H1 (cell line): ENCODE measurements around the gene CBS. TPM values are rescaled to one million over a fixed set of nuclear protein-coding genes. Genes with fewer than 3 reads are reported as not detected.
"Not testable (repeated sequence)": the region's sequence is repeated elsewhere in the genome, so short reads cannot be mapped to it uniquely, and the experiment has no call there.

ENCODE experiments used
- CTCF ChIA-PET: fragments of 300-600 bp; sonication (Branson Sonifier 250); formaldehyde crosslinking; loops from one replicate; lab custom pipeline; 2021; ENCODE audit not compliant: partially characterized antibody; lab: Charles Lee
- POLR2A ChIA-PET: fragments of 300-600 bp; sonication (Branson Sonifier 250); formaldehyde crosslinking; loops from one replicate; lab custom pipeline; 2021; ENCODE audit warnings: inconsistent platforms; ENCODE audit not compliant: partially characterized antibody; lab: Charles Lee
- DNase-seq, 2 experiments: peaks; one replicate each; pipeline versions ENCODE4 v3.0.0 to v3.0.0-alpha.2; 2010 to 2022; ENCODE audit warnings: low spot score in 2 of 2, low read depth in 1 of 2, mixed read lengths in 1 of 2
- FAIRE-seq: peaks from 2 replicates; lab custom pipeline; 2011; peaks lifted over from hg19 to GRCh38; lab: Jason Lieb, UNC
- H2AFZ ChIP-seq: 2 replicates; pipeline ENCODE4 v1.8.1; 2012; ENCODE audit warnings: low read length, inconsistent platforms
- H2AK5ac ChIP-seq: 2 replicates; pipeline ENCODE4 v1.6.1; 2013; ENCODE audit warnings: low read depth, low read length
- H2BK120ac ChIP-seq: replicated peaks from 2 replicates; pipeline ENCODE3; 2013; ENCODE audit warnings: low read depth, low read length, inconsistent platforms
- H2BK12ac ChIP-seq: 2 replicates; pipeline ENCODE4 v1.6.1; 2013; ENCODE audit warnings: low read depth, low read length
- H2BK15ac ChIP-seq: 2 replicates; pipeline ENCODE4 v1.6.1; 2013; ENCODE audit warnings: low read length
- H2BK20ac ChIP-seq: 2 replicates; pipeline ENCODE4 v1.6.1; 2013; ENCODE audit warnings: low read length
- H2BK5ac ChIP-seq: 2 replicates; pipeline ENCODE4 v1.6.1; 2013; ENCODE audit warnings: low read depth, low read length
- H3K14ac ChIP-seq: 2 replicates; pipeline ENCODE4 v1.6.1; 2013; ENCODE audit warnings: inconsistent platforms; ENCODE audit not compliant: insufficient read length
- H3K18ac ChIP-seq: 2 replicates; pipeline ENCODE4 v1.6.1; 2013; ENCODE audit warnings: low read length; ENCODE audit errors: extremely low read depth
- H3K23ac ChIP-seq: 2 replicates; pipeline ENCODE4 v1.6.1; 2013; ENCODE audit warnings: inconsistent platforms; ENCODE audit not compliant: insufficient read length
- H3K23me2 ChIP-seq: 2 replicates; pipeline ENCODE4 v1.6.1; 2013; ENCODE audit warnings: low read depth, low read length
- H3K27ac ChIP-seq: 2 replicates; pipeline ENCODE4 v1.6.1; 2011; ENCODE audit warnings: low read depth, low read length, inconsistent platforms
- H3K27me3 ChIP-seq, 4 experiments: replicated peaks in 1 of 4; 1 replicate in 1 of 4; 2 replicates in 3 of 4; pipeline versions ENCODE4 v1.6.1 to v1.8.1; 2011 to 2013; ENCODE audit warnings: low read length in 3 of 4, mild to moderate bottlenecking in 3 of 4, inconsistent platforms in 2 of 4, mixed read lengths in 2 of 4, moderate library complexity in 1 of 4; ENCODE audit not compliant: control insufficient read depth in 3 of 4, insufficient read depth in 3 of 4; ENCODE audit errors: extremely low read depth in 1 of 4
- H3K36me3 ChIP-seq, 4 experiments: 2 replicates each; pipeline versions ENCODE4 v1.6.1 to v1.8.1; 2011 to 2013; ENCODE audit warnings: mild to moderate bottlenecking in 4 of 4, low read length in 3 of 4, moderate library complexity in 2 of 4, control low read depth in 1 of 4, inconsistent platforms in 1 of 4; ENCODE audit not compliant: insufficient read depth in 4 of 4, control insufficient read depth in 2 of 4
- H3K4ac ChIP-seq: replicated peaks from 2 replicates; pipeline ENCODE3; 2013; ENCODE audit warnings: low read length, low read depth, mixed read lengths, inconsistent platforms; ENCODE audit not compliant: insufficient read length
- H3K4me1 ChIP-seq, 4 experiments: replicated peaks in 1 of 4; 1 replicate in 1 of 4; 2 replicates in 3 of 4; pipeline versions ENCODE4 v1.6.1 to v1.8.1; 2011 to 2013; ENCODE audit warnings: low read length in 3 of 4, inconsistent platforms in 2 of 4, mixed read lengths in 1 of 4; ENCODE audit not compliant: insufficient read depth in 4 of 4, control insufficient read depth in 3 of 4
- H3K4me2 ChIP-seq, 2 experiments: 2 replicates each; pipeline versions ENCODE4 v1.6.1 to v1.8.1; 2011 to 2013; ENCODE audit warnings: low read depth in 2 of 2, low read length in 2 of 2, control low read depth in 1 of 2, inconsistent platforms in 1 of 2, mild to moderate bottlenecking in 1 of 2; ENCODE audit not compliant: insufficient read depth in 1 of 2
- H3K4me3 ChIP-seq, 4 experiments: fragments of 200-600, 300-600 bp in 1 of 4; sonication (generic), shearing (Covaris generic), sonication (Bioruptor Twin) in 1 of 4; 2 replicates each; pipeline versions ENCODE4 v1.5.1 to v1.8.1; 2011 to 2016; ENCODE audit warnings: low read length in 4 of 4, low read depth in 3 of 4, control low read depth in 2 of 4, inconsistent platforms in 2 of 4, mild to moderate bottlenecking in 2 of 4, mixed read lengths in 1 of 4, moderate library complexity in 1 of 4; ENCODE audit not compliant: insufficient read depth in 2 of 4; ENCODE audit errors: extremely low read depth in 1 of 4
- H3K56ac ChIP-seq: replicated peaks from 2 replicates; pipeline ENCODE3; 2013; ENCODE audit warnings: low read depth, mild to moderate bottlenecking, mixed read lengths, low read length, inconsistent platforms; ENCODE audit not compliant: insufficient read length
- H3K79me1 ChIP-seq: 2 replicates; pipeline ENCODE4 v1.6.1; 2013; ENCODE audit warnings: low read depth, low read length, control low read depth
- H3K79me2 ChIP-seq, 2 experiments: 2 replicates each; pipeline versions ENCODE4 v1.6.1 to v1.8.1; 2012 to 2013; ENCODE audit warnings: low read length in 2 of 2, mild to moderate bottlenecking in 2 of 2, inconsistent platforms in 1 of 2; ENCODE audit not compliant: insufficient read depth in 2 of 2, control insufficient read depth in 1 of 2
- H3K9ac ChIP-seq, 4 experiments: replicated peaks in 1 of 4; 1 replicate in 1 of 4; 2 replicates in 3 of 4; pipeline versions ENCODE4 v1.6.1 to v1.8.1; 2011 to 2013; ENCODE audit warnings: low read depth in 3 of 4, low read length in 3 of 4, control low read depth in 2 of 4, mild to moderate bottlenecking in 2 of 4, moderate library complexity in 2 of 4, inconsistent platforms in 1 of 4; ENCODE audit errors: extremely low read depth in 1 of 4
- H3K9me3 ChIP-seq, 2 experiments: 2 replicates each; pipeline versions ENCODE4 v1.6.1 to v1.8.1; 2012 to 2013; ENCODE audit warnings: mild to moderate bottlenecking in 2 of 2, moderate library complexity in 2 of 2, control low read depth in 1 of 2, inconsistent platforms in 1 of 2, low read depth in 1 of 2, low read length in 1 of 2, mixed read lengths in 1 of 2; ENCODE audit not compliant: insufficient read depth in 2 of 2
- H4K20me1 ChIP-seq, 2 experiments: replicated peaks in 1 of 2; 2 replicates each; pipeline versions ENCODE3 to v1.8.1; 2011 to 2013; ENCODE audit warnings: inconsistent platforms in 2 of 2, low read length in 2 of 2, mild to moderate bottlenecking in 1 of 2; ENCODE audit not compliant: insufficient read depth in 2 of 2, control insufficient read depth in 1 of 2
- H4K5ac ChIP-seq: 2 replicates; pipeline ENCODE4 v1.6.1; 2013; ENCODE audit warnings: low read length, low read depth, mixed read lengths, inconsistent platforms; ENCODE audit not compliant: insufficient read length
- H4K8ac ChIP-seq: 2 replicates; pipeline ENCODE4 v1.8.0; 2013; ENCODE audit warnings: mild to moderate bottlenecking, moderate library complexity, low read length, inconsistent platforms; ENCODE audit not compliant: insufficient read depth; ENCODE audit errors: extremely low read depth
- H4K91ac ChIP-seq: replicated peaks from 2 replicates; pipeline ENCODE3; 2013; ENCODE audit warnings: low read length, mixed read lengths, inconsistent platforms; ENCODE audit not compliant: insufficient read length
- WGBS, 2 experiments: shearing (Covaris generic) in 1 of 2; methylation state at CpG; one replicate each; pipeline versions ENCODE4 v1.1.6 to v1.1.7; 2013 to 2015; ENCODE audit warnings: low lambda C conversion rate in 2 of 2, mixed read lengths in 2 of 2, inconsistent platforms in 1 of 2, low coverage in 1 of 2, missing lambda C conversion rate in 1 of 2; ENCODE audit not compliant: insufficient replicate concordance in 2 of 2, insufficient coverage in 1 of 2, insufficient read length in 1 of 2; ENCODE audit errors: extremely low coverage in 1 of 2, missing lambda C conversion rate in 1 of 2; 5-methylcytosine and 5-hydroxymethylcytosine counted together
- polyA plus RNA-seq, 7 experiments: library from polyadenylated mRNA; depleted of rRNA in 3 of 7; stranded (reverse) in 5 of 7; unstranded in 2 of 7; fragments of >200 nt in 5 of 7; fragments of 200-250 nt in 2 of 7; gene quantifications; 1 replicate in 5 of 7; 2 replicates in 1 of 7; 4 replicates in 1 of 7; pipeline versions ENCODE4 v1.2.1 to v1.2.3, GENCODE V29; 2011 to 2013; ENCODE audit warnings: missing spikeins in 2 of 7, mixed read lengths in 2 of 7
- total RNA-seq: library from RNA; stranded (reverse); fragmentation: NEBNext Ultra II Directional; extraction: Animal tissue kit (Norgen Biotek cat#: 25700); gene quantifications from 2 replicates; pipeline ENCODE4 v1.2.1, GENCODE V29; 2021

CBS gene
- total and polyA plus RNA-seq, 2 of the 8 experiments (the other 6 are each of a cell fraction or from before 2014, with no cell fraction given) = 114 to 455 TPM

- H3K14ac ChIP-seq, H3K4ac ChIP-seq, H3K56ac ChIP-seq, H2BK20ac ChIP-seq, H3K23ac ChIP-seq, H4K8ac ChIP-seq, H3K4me1 ChIP-seq, POLR2A ChIA-PET, H3K23me2 ChIP-seq, H4K91ac ChIP-seq, H3K4me3 ChIP-seq, H3K27ac ChIP-seq, H3K9me3 ChIP-seq, FAIRE-seq, H2BK12ac ChIP-seq, H2AK5ac ChIP-seq, H2BK15ac ChIP-seq, DNase-seq, H3K9ac ChIP-seq, H2BK120ac ChIP-seq, H2BK5ac ChIP-seq, H2AFZ ChIP-seq, H3K36me3 ChIP-seq, H4K5ac ChIP-seq, CTCF ChIA-PET, H3K18ac ChIP-seq, H3K79me1 ChIP-seq, H3K79me2 ChIP-seq, H3K27me3 ChIP-seq, H3K4me2 ChIP-seq, H4K20me1 ChIP-seq: not testable (repeated sequence)
- no CpG with 5 or more reads among the region's 17 CpGs for WGBS, 2 experiments
These were observed 32.1 kb upstream of the CBS start for GRCh38 chr21:43107794-43108137.
